HepG2 (cell line): ENCODE measurements around the gene PXMP4. TPM values are rescaled to one million over a fixed set of nuclear protein-coding genes. Genes with fewer than 3 reads are reported as not detected.
A peak's percentile ranks its signal among the peaks of the same experiment; 100 is the strongest.

ENCODE experiments used
- ATAC-seq: fragments of 200-7000 bp; cut with Tn5 transposase; 3 replicates; pipeline ENCODE4 v1.9.1; 2020; ENCODE audit warnings: mild to moderate bottlenecking, moderate library complexity
- BruUV-seq: library from RNA; stranded (reverse); fragments of 400-500 nt; replicated peaks from 2 replicates; lab custom pipeline; 2021; lab: Mats Ljungman, UMichigan
- CTCF ChIA-PET: fragments of 300-600 bp; formaldehyde crosslinking; extraction: SDS; loops from one replicate; lab custom pipeline; 2021; ENCODE audit warnings: low total read pairs, inconsistent platforms, low intra/inter-chr PET ratio; lab: Yijun Ruan, JAX
- POLR2A ChIA-PET: fragments of 350-600 bp; sonication (Branson Sonifier 250); formaldehyde crosslinking; loops from one replicate; lab custom pipeline; 2020; ENCODE audit warnings: antibody characterized with exemption, inconsistent platforms; lab: Yijun Ruan, JAX
- DNase-seq: peaks from one replicate; pipeline ENCODE4 v3.0.0-alpha.2; 2015; ENCODE audit warnings: low spot score
- FAIRE-seq: peaks from 3 replicates; lab custom pipeline; 2011; peaks lifted over from hg19 to GRCh38; lab: Jason Lieb, UNC
- H2AFZ ChIP-seq: one replicate; pipeline ENCODE4 v1.6.1; 2011; ENCODE audit warnings: low read length, inconsistent platforms
- H3K27ac ChIP-seq: fragments of 300-600 bp; 3 replicates; pipeline ENCODE4 v1.8.0; 2011; ENCODE audit warnings: mixed run types, mild to moderate bottlenecking, mixed read lengths, low read length, inconsistent platforms; ENCODE audit not compliant: insufficient read depth; ENCODE audit errors: extremely low read length
- H3K27me3 ChIP-seq, 2 experiments: fragments of 200-600 bp in 1 of 2; 2 replicates in 1 of 2; 3 replicates in 1 of 2; pipeline versions ENCODE4 v1.6.0 to v1.8.0; 2011; ENCODE audit warnings: low read length in 2 of 2, mild to moderate bottlenecking in 2 of 2, moderate library complexity in 2 of 2, inconsistent platforms in 1 of 2; ENCODE audit not compliant: insufficient read depth in 2 of 2, control insufficient read depth in 1 of 2
- H3K36me3 ChIP-seq, 2 experiments: fragments of 200-600 bp in 1 of 2; replicated peaks in 1 of 2; 2 replicates in 1 of 2; 3 replicates in 1 of 2; pipeline versions ENCODE4 v1.5.1 to v1.8.0; 2011; ENCODE audit warnings: low read length in 2 of 2, inconsistent platforms in 1 of 2; ENCODE audit not compliant: insufficient read depth in 2 of 2, control insufficient read depth in 1 of 2
- H3K4me1 ChIP-seq: 2 replicates; pipeline ENCODE4 v1.5.1; 2012; ENCODE audit warnings: low read length, inconsistent platforms; ENCODE audit not compliant: insufficient read depth
- H3K4me2 ChIP-seq: 2 replicates; pipeline ENCODE4 v1.6.0; 2011; ENCODE audit warnings: low read depth, low read length, inconsistent platforms
- H3K4me3 ChIP-seq, 3 experiments: fragments of 200-600 bp in 1 of 3; sonication (generic), shearing (Covaris generic) in 1 of 3; replicated peaks in 1 of 3; 2 replicates each; pipeline ENCODE4 v1.5.1; 2011 to 2016; ENCODE audit warnings: low read length in 3 of 3, inconsistent platforms in 2 of 3, low read depth in 2 of 3, mild to moderate bottlenecking in 2 of 3, control low read depth in 1 of 3, mixed read lengths in 1 of 3; ENCODE audit not compliant: insufficient read depth in 1 of 3
- H3K79me2 ChIP-seq: one replicate; pipeline ENCODE4 v1.6.1; 2011; ENCODE audit warnings: low read length, inconsistent platforms; ENCODE audit not compliant: insufficient read depth
- H3K9ac ChIP-seq: 2 replicates; pipeline ENCODE4 v1.6.0; 2011; ENCODE audit warnings: mild to moderate bottlenecking, low read depth, low read length, inconsistent platforms; ENCODE audit not compliant: insufficient read depth
- H3K9me3 ChIP-seq: 2 replicates; pipeline ENCODE4 v1.5.1; 2012; ENCODE audit warnings: mild to moderate bottlenecking, low read length
- H4K20me1 ChIP-seq: 2 replicates; pipeline ENCODE4 v1.6.0; 2011; ENCODE audit warnings: inconsistent platforms, mild to moderate bottlenecking, low read length, moderate library complexity; ENCODE audit not compliant: insufficient read depth
- BRCA1 ChIP-seq: sonication (generic); formaldehyde crosslinking; IDR thresholded peaks from 2 replicates; pipeline ENCODE4 v1.4.0; 2020; ENCODE audit warnings: missing genetic modification reagents
- ELF1 ChIP-seq: sonication (generic); formaldehyde crosslinking; IDR thresholded peaks from 2 replicates; pipeline ENCODE4 v1.4.0; 2020; ENCODE audit warnings: missing genetic modification reagents
- ZBTB20 ChIP-seq: sonication (generic); formaldehyde crosslinking; IDR thresholded peaks from 2 replicates; pipeline ENCODE4 v1.8.1; 2023; ENCODE audit warnings: missing genetic modification reagents, low read depth, mild to moderate bottlenecking, borderline replicate concordance
- ZC3H13 ChIP-seq: sonication (generic); formaldehyde crosslinking; IDR thresholded peaks from 2 replicates; pipeline ENCODE4 v1.8.1; 2023; ENCODE audit warnings: mild to moderate bottlenecking, missing genetic modification reagents, moderate library complexity
- ZNF20 ChIP-seq: sonication (generic); formaldehyde crosslinking; IDR thresholded peaks from 2 replicates; pipeline ENCODE4 v1.4.0; 2020; ENCODE audit warnings: mild to moderate bottlenecking, moderate library complexity, missing genetic modification reagents
- ZNF550 ChIP-seq: sonication (generic); formaldehyde crosslinking; IDR thresholded peaks from 2 replicates; pipeline ENCODE4 v1.4.0; 2020; ENCODE audit warnings: mild to moderate bottlenecking, missing genetic modification reagents, borderline replicate concordance
- ZNF713 ChIP-seq: sonication (generic); formaldehyde crosslinking; IDR thresholded peaks from 2 replicates; pipeline ENCODE4 v1.4.0; 2020; ENCODE audit warnings: mild to moderate bottlenecking, missing genetic modification reagents
- ZNF770 ChIP-seq: sonication (generic); formaldehyde crosslinking; IDR thresholded peaks from 2 replicates; pipeline ENCODE4 v1.5.0; 2020; ENCODE audit warnings: mild to moderate bottlenecking, missing genetic modification reagents
- ZNF839 ChIP-seq: sonication (generic); formaldehyde crosslinking; IDR thresholded peaks from 2 replicates; pipeline ENCODE4 v1.4.0; 2020; ENCODE audit warnings: missing genetic modification reagents, mild to moderate bottlenecking, borderline replicate concordance
- WGBS: methylation state at CpG from one replicate; pipeline ENCODE4 v1.1.6; 2017; ENCODE audit warnings: low lambda C conversion rate; 5-methylcytosine and 5-hydroxymethylcytosine counted together
- in situ Hi-C: cut with HindIII; loops from 2 replicates; pipeline ENCODE4 v1.10.0; 2017; ENCODE audit warnings: low pct_unique_long_range_greater_than_20kb; ENCODE audit not compliant: extremely low pct_ligation_motif_present
- intact Hi-C: fragments of 100-400 bp; cut with micrococcal nuclease; formaldehyde crosslinking; loops from one replicate; pipeline ENCODE4 v1.10.0; 2022; ENCODE audit not compliant: unreplicated experiment
- polyA plus RNA-seq, 8 experiments: library from polyadenylated mRNA; depleted of rRNA in 3 of 8; stranded (reverse) in 7 of 8; unstranded in 1 of 8; fragments of >200 nt; fragmentation: Illumina TruSeq in 4 of 8; extraction: Trizol in 4 of 8; gene quantifications; 2 replicates each; pipeline versions ENCODE4 v1.2.1 to v1.2.3, GENCODE V29; 2011 to 2016; ENCODE audit warnings: low read depth in 4 of 8, missing spikeins in 1 of 8, mixed read lengths in 1 of 8; ENCODE audit not compliant: insufficient read depth in 1 of 8
- total RNA-seq, 5 experiments: library from RNA; depleted of rRNA; stranded (reverse); fragments of >200 nt; fragmentation: Illumina TruSeq; extraction: Trizol; gene quantifications; 2 replicates each; pipeline ENCODE4 v1.2.3, GENCODE V29; 2016; ENCODE audit warnings: low read depth in 1 of 5
- TF ChIP-seq, protein P1 (sequence below): sonication (generic); formaldehyde crosslinking; IDR thresholded peaks from 2 replicates; pipeline ENCODE4 v1.5.0; 2020; ENCODE audit warnings: mild to moderate bottlenecking, missing genetic modification reagents, borderline replicate concordance

PXMP4 gene
- total and polyA plus RNA-seq, 2 of the 13 experiments (the other 11 are each of a cell fraction or from before 2014, with no cell fraction given) = not detected

- TF ChIP-seq BRCA1 (CRISPR knock-in tag) = no peak
- no peak for TF ChIP-seq ZNF713 (CRISPR knock-in tag)
These were observed 11.6 kb upstream of the PXMP4 start, which contains the start of gene ZNF341 (continued) for GRCh38 chr20:33731693-33732165.

DNA sequence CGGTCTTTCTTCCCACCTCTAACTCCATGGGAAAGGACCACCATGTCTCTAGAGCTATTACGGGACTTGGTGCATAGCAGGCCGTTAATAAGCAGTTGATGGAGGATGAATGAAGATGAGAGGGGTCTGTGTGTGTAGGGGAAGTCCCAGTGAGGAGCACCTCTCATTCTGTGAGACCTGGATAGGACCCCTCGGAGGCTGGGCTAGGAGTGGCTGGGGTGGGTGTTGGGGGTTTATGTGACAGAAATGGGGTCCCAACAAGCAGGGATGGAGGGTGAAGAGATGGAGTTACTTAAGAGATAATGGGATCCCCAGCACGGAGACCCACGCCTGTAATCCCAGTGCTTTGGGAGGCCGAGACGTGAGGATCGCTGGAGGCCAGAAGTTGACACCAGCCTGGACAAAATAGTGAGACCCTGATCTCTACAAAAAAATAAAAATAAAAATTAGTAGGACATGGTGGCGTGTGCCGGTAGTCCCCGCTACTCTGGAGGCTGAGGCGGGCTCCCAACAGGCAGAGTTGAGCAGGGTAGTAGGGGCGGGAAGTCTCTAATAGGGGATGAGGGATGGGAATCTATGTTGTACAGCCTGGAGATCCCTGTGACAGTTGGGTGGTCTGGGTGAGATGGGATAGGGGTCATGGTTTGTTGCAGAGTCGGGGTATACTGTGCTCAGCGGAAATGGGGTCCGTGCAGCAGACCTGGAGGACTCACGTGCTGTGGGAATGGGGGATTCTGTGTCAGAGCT lies 11.0 kb upstream of the PXMP4 start:
- BruUV-seq = no TSS peak
- H3K9me3 ChIP-seq = peaks cover 10% of the 10 kb centered on the region
- POLR2A ChIA-PET = interaction anchor here (1.2 to 3.7 kb wide), 2 partner anchors 9 to 46 kb away, joined by 5 to 12 read pairs; no protein-coding TSS in a partner anchor
- no peaks in the 10 kb centered on the region for H3K79me2 ChIP-seq
- FAIRE-seq (no peak), DNase-seq (no peak), ATAC-seq (no peak)
- WGBS = 93% methylated on average over 18 of the region's 18 CpGs
- peak overlapping the region in 2 of 3 experiments; percentile 48 to 64; a peak in 3 of 6 replicates for H3K4me3 ChIP-seq
- H3K27me3 ChIP-seq = no peaks in the 10 kb centered on the region
- H4K20me1 ChIP-seq = no peaks in the 10 kb centered on the region
- no peak overlapping the region for H2AFZ ChIP-seq
- peak overlapping the region; percentile 30; the same call in 1 of the 2 replicates for H3K9ac ChIP-seq
- intact Hi-C loops (loop anchor here (5.0 to 10.0 kb wide), 2 partner anchors 59 to 286 kb away; partner anchors contain the start of genes NECAB3 and SNTA1), in situ Hi-C loops (no loop called here)
- CTCF ChIA-PET = interaction anchor here (1.0 to 1.8 kb wide), 2 partner anchors 67 to 78 kb away, joined by 5 read pairs; no protein-coding TSS in a partner anchor
- no peaks in the 10 kb centered on the region for H3K36me3 ChIP-seq
- peak overlapping the region; percentile 70 for H3K4me2 ChIP-seq
- H3K4me1 ChIP-seq = peaks cover 40% of the 10 kb centered on the region
- peak overlapping the region; percentile 34 for H3K27ac ChIP-seq
- TF ChIP-seq ELF1 (CRISPR knock-in tag) = no peak
- TF ChIP-seq, protein P1, sequence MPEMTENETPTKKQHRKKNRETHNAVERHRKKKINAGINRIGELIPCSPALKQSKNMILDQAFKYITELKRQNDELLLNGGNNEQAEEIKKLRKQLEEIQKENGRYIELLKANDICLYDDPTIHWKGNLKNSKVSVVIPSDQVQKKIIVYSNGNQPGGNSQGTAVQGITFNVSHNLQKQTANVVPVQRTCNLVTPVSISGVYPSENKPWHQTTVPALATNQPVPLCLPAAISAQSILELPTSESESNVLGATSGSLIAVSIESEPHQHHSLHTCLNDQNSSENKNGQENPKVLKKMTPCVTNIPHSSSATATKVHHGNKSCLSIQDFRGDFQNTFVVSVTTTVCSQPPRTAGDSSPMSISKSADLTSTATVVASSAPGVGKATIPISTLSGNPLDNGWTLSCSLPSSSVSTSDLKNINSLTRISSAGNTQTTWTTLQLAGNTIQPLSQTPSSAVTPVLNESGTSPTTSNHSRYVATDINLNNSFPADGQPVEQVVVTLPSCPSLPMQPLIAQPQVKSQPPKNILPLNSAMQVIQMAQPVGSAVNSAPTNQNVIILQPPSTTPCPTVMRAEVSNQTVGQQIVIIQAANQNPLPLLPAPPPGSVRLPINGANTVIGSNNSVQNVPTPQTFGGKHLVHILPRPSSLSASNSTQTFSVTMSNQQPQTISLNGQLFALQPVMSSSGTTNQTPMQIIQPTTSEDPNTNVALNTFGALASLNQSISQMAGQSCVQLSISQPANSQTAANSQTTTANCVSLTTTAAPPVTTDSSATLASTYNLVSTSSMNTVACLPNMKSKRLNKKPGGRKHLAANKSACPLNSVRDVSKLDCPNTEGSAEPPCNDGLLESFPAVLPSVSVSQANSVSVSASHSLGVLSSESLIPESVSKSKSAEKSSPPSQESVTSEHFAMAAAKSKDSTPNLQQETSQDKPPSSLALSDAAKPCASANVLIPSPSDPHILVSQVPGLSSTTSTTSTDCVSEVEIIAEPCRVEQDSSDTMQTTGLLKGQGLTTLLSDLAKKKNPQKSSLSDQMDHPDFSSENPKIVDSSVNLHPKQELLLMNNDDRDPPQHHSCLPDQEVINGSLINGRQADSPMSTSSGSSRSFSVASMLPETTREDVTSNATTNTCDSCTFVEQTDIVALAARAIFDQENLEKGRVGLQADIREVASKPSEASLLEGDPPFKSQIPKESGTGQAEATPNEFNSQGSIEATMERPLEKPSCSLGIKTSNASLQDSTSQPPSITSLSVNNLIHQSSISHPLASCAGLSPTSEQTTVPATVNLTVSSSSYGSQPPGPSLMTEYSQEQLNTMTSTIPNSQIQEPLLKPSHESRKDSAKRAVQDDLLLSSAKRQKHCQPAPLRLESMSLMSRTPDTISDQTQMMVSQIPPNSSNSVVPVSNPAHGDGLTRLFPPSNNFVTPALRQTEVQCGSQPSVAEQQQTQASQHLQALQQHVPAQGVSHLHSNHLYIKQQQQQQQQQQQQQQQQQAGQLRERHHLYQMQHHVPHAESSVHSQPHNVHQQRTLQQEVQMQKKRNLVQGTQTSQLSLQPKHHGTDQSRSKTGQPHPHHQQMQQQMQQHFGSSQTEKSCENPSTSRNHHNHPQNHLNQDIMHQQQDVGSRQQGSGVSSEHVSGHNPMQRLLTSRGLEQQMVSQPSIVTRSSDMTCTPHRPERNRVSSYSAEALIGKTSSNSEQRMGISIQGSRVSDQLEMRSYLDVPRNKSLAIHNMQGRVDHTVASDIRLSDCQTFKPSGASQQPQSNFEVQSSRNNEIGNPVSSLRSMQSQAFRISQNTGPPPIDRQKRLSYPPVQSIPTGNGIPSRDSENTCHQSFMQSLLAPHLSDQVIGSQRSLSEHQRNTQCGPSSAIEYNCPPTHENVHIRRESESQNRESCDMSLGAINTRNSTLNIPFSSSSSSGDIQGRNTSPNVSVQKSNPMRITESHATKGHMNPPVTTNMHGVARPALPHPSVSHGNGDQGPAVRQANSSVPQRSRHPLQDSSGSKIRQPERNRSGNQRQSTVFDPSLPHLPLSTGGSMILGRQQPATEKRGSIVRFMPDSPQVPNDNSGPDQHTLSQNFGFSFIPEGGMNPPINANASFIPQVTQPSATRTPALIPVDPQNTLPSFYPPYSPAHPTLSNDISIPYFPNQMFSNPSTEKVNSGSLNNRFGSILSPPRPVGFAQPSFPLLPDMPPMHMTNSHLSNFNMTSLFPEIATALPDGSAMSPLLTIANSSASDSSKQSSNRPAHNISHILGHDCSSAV = peak; percentile 6; the same call in 1 of the 2 replicates
- TF ChIP-seq ZNF839 (CRISPR knock-in tag) = peak; percentile 86; the same call in 1 of the 2 replicates
- 0 out of 2 replicates have a peak, but pooled peaks have one; percentile 71 for TF ChIP-seq ZNF550 (CRISPR knock-in tag)
- peak; percentile 76 for TF ChIP-seq ZNF770 (CRISPR knock-in tag)
- no peak for TF ChIP-seq ZC3H13
- no peak for TF ChIP-seq ZNF20 (CRISPR knock-in tag)
- no peak for TF ChIP-seq ZBTB20 (CRISPR knock-in tag)
